Measurements from ENCODE around the gene TJAP1.

TJAP1 gene

GRCh38 chr6:43509984-43510826 is 32.8 kb downstream of the TJAP1 start, which contains the start of gene LRRC73:
Gene LRRC73, minus strand, starts transcription at chr6:43510346. Its CDS starts 561 bp downstream, at chr6:43509785.
- FAIRE-seq (peak; percentile 88), DNase-seq (ENCODE audit: insufficient read length) (peak; percentile 73)
- TF ChIP-seq POLR2A (IDR thresholded peaks at IDR 0.05; ENCODE audit: low read depth, low read length) (no peak), TAF1 (IDR thresholded peaks at IDR 0.05; ENCODE audit: borderline replicate concordance, low read depth, low read length) (no peak), POLR2AphosphoS5 (IDR thresholded peaks at IDR 0.05; ENCODE audit: low read depth, low read length) (0 out of 2 replicates have a peak, but pooled peaks have one; percentile 30)

- TF ChIP-seq POLR2A (IDR thresholded peaks at IDR 0.05; ENCODE audit: low read depth, low read length) = no peak
- TF ChIP-seq TAF1 (IDR thresholded peaks at IDR 0.05; ENCODE audit: borderline replicate concordance, low read depth, low read length) = no peak
- TF ChIP-seq POLR2AphosphoS5 (IDR thresholded peaks at IDR 0.05; ENCODE audit: low read depth, low read length) = no peak
- DNase-seq (ENCODE audit: insufficient read length) = no peak
- no peak for FAIRE-seq
These were observed 33.4 kb downstream of the TJAP1 start for GRCh38 chr6:43510827-43511163.

- FAIRE-seq = no peak
- DNase-seq (ENCODE audit: insufficient read length) = no peak
- TF ChIP-seq POLR2A (IDR thresholded peaks at IDR 0.05; ENCODE audit: low read depth, low read length) (no peak), POLR2AphosphoS5 (IDR thresholded peaks at IDR 0.05; ENCODE audit: low read depth, low read length) (no peak), TAF1 (IDR thresholded peaks at IDR 0.05; ENCODE audit: borderline replicate concordance, low read depth, low read length) (no peak)
These were observed 34.5 kb downstream of the TJAP1 start for GRCh38 chr6:43511824-43512415.

GRCh38 chr6:43515808-43516207 is 38.4 kb downstream of the TJAP1 start:
- TF ChIP-seq POLR2A (IDR thresholded peaks at IDR 0.05; ENCODE audit: low read depth, low read length) (no peak), POLR2AphosphoS5 (IDR thresholded peaks at IDR 0.05; ENCODE audit: low read depth, low read length) (no peak), TAF1 (IDR thresholded peaks at IDR 0.05; ENCODE audit: borderline replicate concordance, low read depth, low read length) (no peak)
- FAIRE-seq = no peak

GRCh38 chr6:43516367-43516696 is 39.0 kb downstream of the TJAP1 start:
- no peak for TF ChIP-seq POLR2A (IDR thresholded peaks at IDR 0.05; ENCODE audit: low read depth, low read length)
- no peak for TF ChIP-seq POLR2AphosphoS5 (IDR thresholded peaks at IDR 0.05; ENCODE audit: low read depth, low read length)
- FAIRE-seq = no peak
- DNase-seq (ENCODE audit: insufficient read length) = no peak

More at GRCh38 chr6:43515808-43516207, 38.4 kb downstream of the TJAP1 start:
- no peak for DNase-seq (ENCODE audit: insufficient read length)

- DNase-seq (ENCODE audit: insufficient read length) = peak; percentile 93
These were observed 39.5 kb downstream of the TJAP1 start, which contains the start of the genes POLR1C and YIPF3 for GRCh38 chr6:43516697-43517504. Gene POLR1C, plus strand, starts transcription at chr6:43517089. Its CDS starts 21 bp downstream, at chr6:43517110. Gene YIPF3, minus strand, starts transcription at chr6:43516926. Its CDS starts 119 bp downstream, at chr6:43516807.

GRCh38 chr6:43517505-43518357 is 40.4 kb downstream of the TJAP1 start:
- TF ChIP-seq POLR2A (IDR thresholded peaks at IDR 0.05; ENCODE audit: low read depth, low read length) (no peak), TAF1 (IDR thresholded peaks at IDR 0.05; ENCODE audit: borderline replicate concordance, low read depth, low read length) (no peak), POLR2AphosphoS5 (IDR thresholded peaks at IDR 0.05; ENCODE audit: low read depth, low read length) (no peak)
- no peak for DNase-seq (ENCODE audit: insufficient read length)
- FAIRE-seq = no peak

More at GRCh38 chr6:43516697-43517504, 39.5 kb downstream of the TJAP1 start, which contains the start of the genes POLR1C and YIPF3:
- FAIRE-seq = peak; percentile 93
- TF ChIP-seq POLR2AphosphoS5 (IDR thresholded peaks at IDR 0.05; ENCODE audit: low read depth, low read length) (peak; percentile 98), POLR2A (IDR thresholded peaks at IDR 0.05; ENCODE audit: low read depth, low read length) (peak; percentile 96), TAF1 (IDR thresholded peaks at IDR 0.05; ENCODE audit: borderline replicate concordance, low read depth, low read length) (peak; percentile 66; the same call in 1 of the 2 replicates)

- FAIRE-seq = no peak
These were observed 42.7 kb downstream of the TJAP1 start for GRCh38 chr6:43520097-43520496.

GRCh38 chr6:43521836-43522235 is 44.5 kb downstream of the TJAP1 start:
- DNase-seq (ENCODE audit: insufficient read length) (no peak), FAIRE-seq (no peak)
- TF ChIP-seq POLR2A (IDR thresholded peaks at IDR 0.05; ENCODE audit: low read depth, low read length) (no peak; the same call in none of the 2 replicates), TAF1 (IDR thresholded peaks at IDR 0.05; ENCODE audit: borderline replicate concordance, low read depth, low read length) (no peak), POLR2AphosphoS5 (IDR thresholded peaks at IDR 0.05; ENCODE audit: low read depth, low read length) (no peak)

More at GRCh38 chr6:43520097-43520496, 42.7 kb downstream of the TJAP1 start:
- no peak for DNase-seq (ENCODE audit: insufficient read length)
- TF ChIP-seq TAF1 (IDR thresholded peaks at IDR 0.05; ENCODE audit: borderline replicate concordance, low read depth, low read length) (no peak), POLR2AphosphoS5 (IDR thresholded peaks at IDR 0.05; ENCODE audit: low read depth, low read length) (peak; percentile 67), POLR2A (IDR thresholded peaks at IDR 0.05; ENCODE audit: low read depth, low read length) (peak; percentile 38; the same call in 1 of the 2 replicates)

- no peak; the same call in 1 of the 2 replicates for TF ChIP-seq POLR2A (IDR thresholded peaks at IDR 0.05; ENCODE audit: low read depth, low read length)
- TF ChIP-seq POLR2AphosphoS5 (IDR thresholded peaks at IDR 0.05; ENCODE audit: low read depth, low read length) = peak; percentile 55; the same call in 1 of the 2 replicates
- TF ChIP-seq TAF1 (IDR thresholded peaks at IDR 0.05; ENCODE audit: borderline replicate concordance, low read depth, low read length) = no peak
- no peak for FAIRE-seq
- DNase-seq (ENCODE audit: insufficient read length) = no peak
These were observed 45.3 kb downstream of the TJAP1 start for GRCh38 chr6:43522547-43523261.
